ENCODE data around the gene SYNE3. TPM values are rescaled to one million over a fixed set of nuclear protein-coding genes. Genes with fewer than 3 reads are reported as not detected.

SYNE3 gene
- total RNA-seq, 1 experiment from 2014 or later, result 1.2 TPM

DNA sequence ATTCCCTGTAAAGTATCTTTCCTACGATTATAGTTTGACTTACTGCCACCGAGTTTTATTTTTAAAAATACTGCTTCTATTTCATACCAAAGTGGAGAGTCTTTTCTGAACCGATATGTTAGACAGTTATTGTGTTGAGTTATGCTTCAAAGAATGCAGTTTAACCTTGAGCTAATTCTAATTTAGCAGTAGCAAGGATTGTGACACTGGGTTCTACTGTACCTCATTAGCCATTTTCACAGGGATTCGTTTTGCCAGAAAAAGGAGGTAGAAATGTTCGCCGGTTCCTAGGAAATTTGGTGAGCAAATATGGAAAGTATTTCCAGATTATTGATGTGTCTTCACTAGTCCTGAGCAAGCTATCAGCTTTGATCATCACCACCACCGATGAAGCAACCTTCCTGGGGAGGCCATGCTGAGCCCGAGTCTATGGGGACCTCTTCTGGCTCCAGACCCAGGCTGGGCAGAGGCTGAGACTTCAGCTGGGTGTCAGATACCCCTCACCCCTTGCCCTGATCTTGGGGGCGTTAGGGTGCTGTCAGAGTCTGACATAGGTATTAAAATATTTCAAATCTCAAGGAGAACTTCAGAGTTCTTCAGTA, 32.0 kb upstream of the SYNE3 start:
- H3K4me1 ChIP-seq (ENCODE audit: insufficient read depth, low read length), result peaks cover 27% of the 10 kb centered on the region
- H3K79me2 ChIP-seq (ENCODE audit: low read length), result peaks cover 17% of the 10 kb centered on the region

DNA sequence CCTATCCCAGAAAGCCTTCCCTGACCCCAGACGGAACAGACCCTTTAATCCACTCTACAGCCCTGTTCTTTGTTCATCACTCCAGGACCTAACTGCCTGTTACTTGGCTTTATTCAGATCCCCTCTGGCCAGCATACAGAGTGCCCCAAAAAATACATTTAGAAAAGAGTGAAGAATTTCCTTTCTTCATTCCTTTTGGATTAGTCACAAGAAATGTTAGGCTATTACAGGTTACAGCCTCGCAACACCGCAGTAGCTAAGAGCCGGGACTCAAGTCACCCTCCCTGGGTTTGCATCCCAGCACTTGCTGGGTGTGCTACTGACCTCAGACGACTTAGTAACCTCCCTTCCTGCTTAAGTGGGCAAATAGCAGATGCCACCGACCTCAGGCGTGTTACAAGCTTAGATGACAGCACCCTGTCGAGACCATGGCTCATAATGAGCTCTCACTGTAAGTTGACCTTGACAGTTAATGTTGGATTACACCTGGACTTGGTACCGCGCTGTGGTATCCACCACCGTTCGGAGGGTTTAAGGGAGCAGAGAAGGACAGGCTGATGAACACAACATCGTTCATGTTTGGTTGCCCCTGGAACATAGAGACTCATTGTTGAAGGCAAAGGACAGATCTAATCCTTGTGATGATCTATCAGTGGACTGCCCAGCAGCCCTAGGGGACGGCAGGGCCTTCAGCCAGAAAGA, 31.3 kb upstream of the SYNE3 start:
- Histone ChIP-seq H3K79me2 (ENCODE audit: low read length) (peaks cover 23% of the 10 kb centered on the region), H2AFZ (ENCODE audit: low read length) (no peak overlapping the region), H4K20me1 (ENCODE audit: low read length) (peaks cover 5% of the 10 kb centered on the region; the same call in 1 of the 2 replicates), H3K9me2 (replicated peaks; ENCODE audit: low read length) (no peaks in the 10 kb centered on the region), H3K4me2 (ENCODE audit: low read length) (peak overlapping the region; percentile 35), H3K36me3 (ENCODE audit: low read depth, low read length) (peaks cover 15% of the 10 kb centered on the region), H3K27me3 (ENCODE audit: low read length) (no peaks in the 10 kb centered on the region), H3K9ac (ENCODE audit: low read length) (no peak overlapping the region), H3K4me3 (ENCODE audit: low read length) (no peak overlapping the region), H3K27ac (ENCODE audit: low read length) (no peak overlapping the region), H3F3A (ENCODE audit: low read length, unreplicated experiment) (peaks cover 9% of the 10 kb centered on the region), H3K9me3 (ENCODE audit: low read length) (no peaks in the 10 kb centered on the region), H3K4me1 (ENCODE audit: insufficient read depth, low read length) (peaks cover 27% of the 10 kb centered on the region)
- no peak for TF ChIP-seq EZH2 (IDR thresholded peaks at IDR 0.05; ENCODE audit: low read length, unreplicated experiment)
- no peak for TF ChIP-seq EZH2phosphoT487 (IDR thresholded peaks at IDR 0.05; ENCODE audit: borderline replicate concordance, low read length)
- no peak for TF ChIP-seq CTCF (conservative IDR thresholded peaks at IDR 0.05; ENCODE audit: low read depth, low read length)
- intact Hi-C loops (cut with micrococcal nuclease), result no loop called here
- DNase-seq (peak; percentile 67), ATAC-seq (peak; percentile 84)
- no TSS peak for BruUV-seq (replicated peaks)
- POLR2A ChIA-PET (ENCODE audit: unreplicated experiment), result no interaction called here
- CTCF ChIA-PET, result interaction anchor here (1.0 kb wide), 1 partner anchor 105 kb away, joined by 4 read pairs; no protein-coding TSS in a partner anchor

More for the DNA sequence above, 32.0 kb upstream of the SYNE3 start:
- H4K20me1 ChIP-seq (ENCODE audit: low read length), result no peaks in the 10 kb centered on the region
- intact Hi-C loops (cut with micrococcal nuclease), result no loop called here
- H3K9ac ChIP-seq (ENCODE audit: low read length), result no peak overlapping the region
- H3K4me2 ChIP-seq (ENCODE audit: low read length), result no peak overlapping the region; the same call in 1 of the 2 replicates
- ChIA-PET CTCF (interaction anchor here (1.0 kb wide), 1 partner anchor 106 kb away, joined by 4 read pairs; no protein-coding TSS in a partner anchor), POLR2A (ENCODE audit: unreplicated experiment) (no interaction called here)
- ATAC-seq (no peak), DNase-seq (no peak)
- no peaks in the 10 kb centered on the region for H3K27me3 ChIP-seq (ENCODE audit: low read length)
- H2AFZ ChIP-seq (ENCODE audit: low read length), result no peak overlapping the region
- BruUV-seq (replicated peaks), result no TSS peak
- H3K36me3 ChIP-seq (ENCODE audit: low read depth, low read length), result peaks cover 15% of the 10 kb centered on the region
- TF ChIP-seq EZH2 (IDR thresholded peaks at IDR 0.05; ENCODE audit: low read length, unreplicated experiment) (no peak), EZH2phosphoT487 (IDR thresholded peaks at IDR 0.05; ENCODE audit: borderline replicate concordance, low read length) (no peak), CTCF (conservative IDR thresholded peaks at IDR 0.05; ENCODE audit: low read depth, low read length) (no peak)
- no peak overlapping the region for H3K4me3 ChIP-seq (ENCODE audit: low read length)
- no peaks in the 10 kb centered on the region for H3K9me3 ChIP-seq (ENCODE audit: low read length)
- H3K9me2 ChIP-seq (replicated peaks; ENCODE audit: low read length), result no peaks in the 10 kb centered on the region
- H3K27ac ChIP-seq (ENCODE audit: low read length), result no peak overlapping the region
- peaks cover 9% of the 10 kb centered on the region for H3F3A ChIP-seq (ENCODE audit: low read length, unreplicated experiment)

DNA sequence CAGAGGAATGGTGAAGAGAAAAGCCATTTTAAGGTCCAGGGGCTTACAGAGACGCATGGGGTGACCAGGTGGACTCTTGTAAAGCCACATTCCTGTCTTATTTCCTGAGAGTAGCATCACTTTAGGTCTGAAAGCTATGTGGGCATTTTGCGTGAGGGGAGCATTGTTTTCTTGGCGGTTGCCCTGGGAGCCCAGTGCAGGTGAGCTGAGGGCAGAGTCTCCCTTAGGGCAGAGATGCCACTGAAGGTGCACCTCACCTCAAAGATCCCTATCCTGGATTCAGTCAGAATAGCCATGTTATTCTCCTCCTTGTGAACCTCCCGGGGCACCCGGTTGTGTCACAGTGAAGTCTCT, 30.8 kb upstream of the SYNE3 start:
- H3K79me2 ChIP-seq (ENCODE audit: low read length), result peaks cover 28% of the 10 kb centered on the region
- no peaks in the 10 kb centered on the region for H3K9me2 ChIP-seq (replicated peaks; ENCODE audit: low read length)
- H3K9ac ChIP-seq (ENCODE audit: low read length), result no peak overlapping the region
- H3K27ac ChIP-seq (ENCODE audit: low read length), result no peak overlapping the region
- H3K4me1 ChIP-seq (ENCODE audit: insufficient read depth, low read length), result peaks cover 27% of the 10 kb centered on the region
- no peak; the same call in 1 of the 2 replicates for ATAC-seq
- POLR2A ChIA-PET (ENCODE audit: unreplicated experiment), result no interaction called here
- no TSS peak for BruUV-seq (replicated peaks)
- H3K9me3 ChIP-seq (ENCODE audit: low read length), result no peaks in the 10 kb centered on the region
- H3K27me3 ChIP-seq (ENCODE audit: low read length), result no peaks in the 10 kb centered on the region
- no peak overlapping the region for H3K4me3 ChIP-seq (ENCODE audit: low read length)
- peaks cover 8% of the 10 kb centered on the region; the same call in 1 of the 2 replicates for H4K20me1 ChIP-seq (ENCODE audit: low read length)
- peaks cover 9% of the 10 kb centered on the region for H3F3A ChIP-seq (ENCODE audit: low read length, unreplicated experiment)
- H3K4me2 ChIP-seq (ENCODE audit: low read length), result peak overlapping the region; percentile 35; the same call in 1 of the 2 replicates
- CTCF ChIA-PET, result interaction anchor here (1.0 kb wide), 1 partner anchor 105 kb away, joined by 4 read pairs; no protein-coding TSS in a partner anchor
- H3K36me3 ChIP-seq (ENCODE audit: low read depth, low read length), result peaks cover 15% of the 10 kb centered on the region
- no peak for TF ChIP-seq CTCF (conservative IDR thresholded peaks at IDR 0.05; ENCODE audit: low read depth, low read length)
- no peak for TF ChIP-seq EZH2phosphoT487 (IDR thresholded peaks at IDR 0.05; ENCODE audit: borderline replicate concordance, low read length)
- no peak for TF ChIP-seq EZH2 (IDR thresholded peaks at IDR 0.05; ENCODE audit: low read length, unreplicated experiment)
- no peak for DNase-seq
- no peak overlapping the region for H2AFZ ChIP-seq (ENCODE audit: low read length)
- intact Hi-C loops (cut with micrococcal nuclease), result no loop called here
